NOMO-1 treated with DMSO at 0.1 percent for 48 hours (cell line): ENCODE data around the gene HACD1.
A peak's percentile ranks its signal among the peaks of the same experiment; 100 is the strongest.

Experiments
- DNase-seq: peaks from one replicate; lab custom pipeline; 2025; ENCODE audit not compliant: unreplicated experiment; lab: John Stamatoyannopoulos, UW

The HACD1 gene, protein sequence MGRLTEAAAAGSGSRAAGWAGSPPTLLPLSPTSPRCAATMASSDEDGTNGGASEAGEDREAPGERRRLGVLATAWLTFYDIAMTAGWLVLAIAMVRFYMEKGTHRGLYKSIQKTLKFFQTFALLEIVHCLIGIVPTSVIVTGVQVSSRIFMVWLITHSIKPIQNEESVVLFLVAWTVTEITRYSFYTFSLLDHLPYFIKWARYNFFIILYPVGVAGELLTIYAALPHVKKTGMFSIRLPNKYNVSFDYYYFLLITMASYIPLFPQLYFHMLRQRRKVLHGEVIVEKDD

DNA sequence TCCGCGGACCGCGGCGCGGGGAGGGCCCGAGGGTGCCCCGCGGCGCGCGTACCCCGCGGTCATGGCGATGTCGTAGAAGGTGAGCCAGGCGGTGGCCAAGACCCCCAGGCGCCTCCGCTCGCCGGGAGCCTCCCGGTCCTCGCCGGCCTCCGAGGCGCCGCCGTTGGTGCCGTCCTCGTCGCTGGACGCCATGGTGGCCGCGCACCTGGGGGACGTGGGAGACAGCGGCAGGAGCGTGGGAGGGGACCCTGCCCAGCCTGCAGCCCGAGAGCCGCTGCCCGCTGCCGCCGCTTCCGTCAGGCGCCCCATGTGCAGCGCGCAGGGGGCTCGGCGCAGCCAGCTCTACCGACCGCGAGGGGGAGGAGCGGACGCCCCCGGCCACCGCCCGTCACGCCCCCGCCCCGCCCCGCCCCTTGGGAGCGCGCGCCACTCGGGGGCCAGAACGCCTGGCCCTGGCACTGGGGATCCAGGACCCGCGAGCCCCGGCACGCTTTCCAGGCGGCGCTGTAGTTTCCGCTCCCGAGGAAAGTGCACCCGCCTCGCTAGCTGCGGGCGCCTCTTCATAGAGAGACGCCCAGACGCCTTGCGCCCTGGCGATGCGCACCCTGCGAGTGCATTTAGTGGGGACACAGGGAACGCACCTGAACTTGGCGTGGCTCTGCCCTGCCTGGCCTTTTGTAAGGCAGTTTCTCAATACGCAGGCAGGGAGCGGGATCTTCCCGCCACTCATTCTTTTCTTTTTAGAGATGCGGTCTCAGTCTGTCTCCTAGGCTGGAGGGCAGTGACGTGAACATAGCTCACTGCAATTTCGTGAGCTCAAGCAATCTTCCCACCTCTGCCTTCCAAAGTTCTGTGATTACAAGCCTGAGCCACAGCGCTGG is at the start of gene HACD1:
TSS of gene HACD1 (minus strand) at position 344 of the 881 bp plus-strand sequence. CDS start at position 309, 35 bp downstream.
- DNase-seq = peak; percentile 64

DNA sequence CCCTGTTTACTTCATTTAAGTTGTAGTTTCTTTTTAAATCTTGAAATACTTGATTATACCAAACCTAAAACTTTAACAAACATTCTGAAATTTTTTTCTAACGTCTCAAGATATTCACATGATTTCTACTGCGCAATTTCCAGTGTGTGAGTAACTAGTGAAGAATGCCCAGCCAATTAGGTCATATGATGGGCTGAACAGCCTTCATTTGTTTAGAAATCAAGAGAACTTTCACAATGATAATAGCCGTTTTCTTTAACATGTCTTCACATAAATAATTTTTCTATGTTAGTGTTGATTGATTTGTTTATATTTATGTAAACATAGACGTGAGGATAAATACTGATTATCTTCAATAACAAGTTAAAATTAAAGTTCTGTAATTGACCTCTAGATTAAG is 48.6 kb upstream of the HACD1 start:
- DNase-seq = no peak

DNA sequence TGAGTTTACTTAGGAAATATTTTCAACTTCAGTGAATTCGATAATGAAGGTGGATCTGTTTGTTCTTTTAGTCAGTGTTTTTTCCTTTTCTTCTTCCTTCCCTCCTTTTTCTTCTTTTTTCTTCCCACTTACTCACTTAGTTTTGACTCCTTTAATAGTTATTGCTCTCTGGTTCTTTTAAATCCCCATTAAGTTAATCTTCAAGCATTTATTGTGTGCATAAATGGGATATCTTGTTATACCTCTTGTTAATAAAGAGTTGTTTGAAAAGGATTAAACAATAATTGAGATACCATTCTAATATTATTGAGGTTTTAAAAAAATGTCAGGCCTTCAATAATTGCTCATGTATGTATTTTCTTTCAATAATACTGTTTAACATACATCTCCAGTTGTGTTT is 46.3 kb upstream of the HACD1 start:
- DNase-seq = no peak

DNA sequence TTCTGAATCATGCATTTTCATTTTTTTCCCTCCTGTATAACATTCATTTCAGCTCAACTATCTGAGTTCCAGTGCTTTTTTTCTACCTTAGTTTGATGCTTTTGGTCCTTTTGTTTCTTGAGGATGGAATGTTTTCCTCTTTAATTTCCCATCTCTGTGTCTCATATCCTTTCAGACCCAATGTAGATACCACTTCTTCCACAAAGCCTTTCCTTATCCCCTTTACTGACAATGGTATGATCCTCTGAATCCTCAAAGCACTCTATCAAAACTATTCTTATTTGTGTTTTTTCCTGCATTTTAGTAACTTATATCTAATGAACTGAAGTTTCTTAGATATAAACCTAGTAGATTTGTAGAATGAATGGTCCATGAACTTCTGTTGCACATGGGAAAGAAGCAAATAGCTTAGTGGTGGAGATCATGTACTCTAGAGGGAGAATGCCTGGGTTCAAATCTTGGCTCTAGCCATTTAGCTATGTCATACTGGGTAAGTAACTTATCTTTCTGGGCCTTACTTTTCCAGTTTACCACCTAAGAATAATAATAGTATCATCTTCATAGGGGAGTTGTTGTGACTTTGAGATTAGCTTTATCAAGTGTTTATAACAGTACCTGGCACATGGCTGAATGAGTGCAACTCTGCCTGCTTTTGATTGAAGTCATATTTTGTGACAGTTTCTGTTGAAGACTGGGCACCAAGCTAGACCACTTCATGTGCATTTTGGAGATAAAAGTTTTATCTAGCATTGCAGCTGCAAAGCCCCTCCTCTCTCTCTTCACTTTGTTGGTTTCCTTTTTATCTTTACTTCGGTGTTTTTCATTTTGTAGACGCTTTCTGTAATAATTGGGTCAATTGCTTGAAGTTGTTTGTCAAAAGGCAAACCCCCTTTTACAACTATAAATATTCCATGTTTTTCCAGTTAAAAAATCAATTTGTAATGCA is 45.3 kb upstream of the HACD1 start:
- DNase-seq = no peak

DNA sequence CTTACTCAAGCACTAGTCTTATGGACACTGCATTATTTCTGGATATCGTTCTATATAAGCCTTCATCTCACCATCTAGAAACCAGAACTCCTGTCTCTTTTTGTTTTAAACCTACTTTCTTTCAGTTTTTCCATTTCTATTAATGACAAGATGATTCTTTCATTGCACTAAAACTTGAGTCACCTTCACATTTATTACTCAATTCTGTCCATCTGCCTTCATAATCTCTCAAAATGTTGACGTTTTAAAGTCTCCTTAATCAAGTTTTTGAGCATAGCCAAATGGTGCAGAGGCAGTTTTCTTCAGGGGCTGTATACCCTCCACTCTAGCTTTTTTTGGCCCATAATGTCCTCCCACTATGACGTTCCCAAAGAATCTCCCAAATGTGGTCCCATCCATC is 44.3 kb upstream of the HACD1 start:
- DNase-seq = no peak

DNA sequence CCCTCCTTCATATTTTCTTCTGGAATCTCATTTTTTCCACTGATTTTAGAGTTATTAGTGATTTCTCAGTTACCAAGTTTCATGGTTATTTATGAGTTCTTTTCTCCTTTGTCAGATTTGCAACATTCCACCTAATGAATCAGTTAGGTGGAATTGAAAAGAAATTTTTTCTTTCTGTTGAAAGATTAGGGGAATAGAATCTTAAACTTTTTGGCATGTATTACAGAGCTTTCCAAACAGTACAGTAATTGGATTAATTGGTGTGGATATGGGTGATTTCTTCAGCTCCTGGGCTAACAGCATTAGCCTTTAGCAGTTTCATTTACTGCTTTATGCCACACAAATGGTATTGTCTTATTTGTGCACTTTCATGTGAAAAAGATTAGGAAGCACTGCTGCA is 43.7 kb upstream of the HACD1 start:
- no peak for DNase-seq

DNA sequence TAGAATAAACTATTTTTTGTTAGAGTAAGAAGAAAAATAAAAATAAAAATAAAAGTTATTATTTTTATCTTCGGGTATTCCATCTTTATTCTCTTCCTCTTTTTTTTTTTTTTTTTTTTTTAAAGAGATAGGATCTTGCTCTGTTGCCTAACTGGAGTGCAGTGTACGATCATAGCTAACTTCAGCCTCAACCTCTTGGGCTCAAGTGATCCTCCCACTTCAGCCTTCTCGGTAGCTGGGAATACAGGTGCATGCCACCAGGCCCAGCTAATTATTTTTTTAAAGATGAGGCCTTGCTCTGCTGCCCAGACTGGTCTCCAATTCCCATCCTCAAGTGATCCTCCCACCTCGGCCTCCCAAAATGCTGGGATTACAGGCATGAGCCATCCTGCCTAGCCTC is 42.2 kb upstream of the HACD1 start:
- DNase-seq = no peak

DNA sequence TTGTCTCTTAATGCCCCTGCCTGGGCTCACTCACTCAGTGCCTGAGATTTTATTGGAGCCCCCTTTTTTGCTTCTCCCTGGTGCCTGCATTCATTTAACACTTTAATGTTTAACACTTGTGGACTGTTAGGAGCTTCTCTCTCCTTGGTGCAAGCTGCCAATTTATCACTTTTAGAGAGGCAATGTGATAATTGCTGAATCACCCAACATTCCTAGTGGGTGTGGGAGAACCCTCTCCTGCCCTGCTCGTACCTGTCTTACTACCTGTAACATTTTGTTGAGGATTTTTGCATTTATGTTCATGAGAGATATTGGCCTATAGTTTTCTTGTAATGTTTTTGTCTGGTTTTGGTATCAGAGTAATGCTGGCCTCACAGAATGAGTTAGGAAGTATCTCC is 39.9 kb upstream of the HACD1 start:
- DNase-seq = no peak

DNA sequence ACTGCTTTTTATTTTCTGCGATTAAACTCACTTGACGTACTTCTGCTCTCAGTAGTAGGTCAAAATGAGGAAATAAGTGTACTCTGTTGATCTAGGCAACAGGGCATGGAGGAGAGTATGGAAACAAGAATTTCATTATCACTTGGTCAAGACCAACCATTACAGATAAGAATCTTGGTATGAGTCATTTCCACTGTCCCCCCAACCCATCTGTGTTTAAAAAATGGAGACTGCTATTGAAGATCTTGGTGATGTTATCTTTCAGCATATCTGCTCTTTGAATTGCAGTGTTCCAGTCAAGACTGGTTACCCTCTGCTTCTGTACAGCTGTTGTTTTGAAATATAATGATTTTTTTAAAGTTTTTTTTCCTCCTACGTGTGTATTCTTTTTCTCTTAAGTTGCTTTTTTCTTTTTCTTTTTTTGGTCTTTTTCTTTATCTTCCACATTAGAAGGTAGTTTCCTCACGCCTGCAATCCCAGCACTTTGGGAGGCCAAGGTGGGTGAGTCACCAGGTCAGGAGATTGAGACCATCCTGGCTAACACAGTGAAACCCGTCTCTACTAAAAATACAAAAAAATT is 38.5 kb upstream of the HACD1 start:
- no peak for DNase-seq

DNA sequence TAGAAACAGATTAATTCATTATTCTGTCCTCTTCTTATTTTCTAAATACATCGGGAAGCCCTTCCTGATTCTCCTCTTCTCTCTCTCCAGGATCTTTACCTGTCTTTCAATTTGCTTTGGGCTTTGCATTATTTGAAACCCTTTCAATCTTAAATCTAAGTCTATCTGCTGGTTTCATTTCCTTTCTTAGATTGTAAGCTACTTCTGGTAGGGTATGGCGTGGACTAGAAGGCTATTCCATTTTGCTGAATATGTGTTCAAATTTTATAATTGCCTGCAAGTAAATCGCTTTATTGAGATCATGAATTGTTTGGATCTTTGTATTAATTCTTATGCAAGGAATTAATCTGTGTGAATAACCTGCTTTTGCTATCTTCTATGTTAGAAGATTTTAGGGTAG is 37.8 kb upstream of the HACD1 start:
- no peak for DNase-seq

DNA sequence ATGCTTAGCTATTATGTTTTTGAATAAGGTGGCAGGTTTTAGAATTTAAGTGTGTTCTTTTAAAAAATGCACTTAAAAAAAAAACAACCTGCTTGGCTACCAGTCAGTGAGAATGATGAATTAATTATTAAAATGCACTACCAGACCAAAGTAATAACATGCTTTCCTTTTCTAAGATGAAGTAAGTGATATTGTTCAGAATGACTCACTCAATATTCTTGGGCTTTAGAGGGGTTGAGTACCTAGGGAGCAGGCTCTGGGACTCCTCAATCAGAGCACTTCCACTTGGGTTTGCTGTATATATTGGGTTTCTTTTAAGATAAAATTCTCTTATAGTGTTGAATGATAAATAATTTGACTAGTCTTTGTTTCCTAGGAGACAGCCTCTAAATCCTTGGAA is 35.4 kb upstream of the HACD1 start:
- no peak for DNase-seq

DNA sequence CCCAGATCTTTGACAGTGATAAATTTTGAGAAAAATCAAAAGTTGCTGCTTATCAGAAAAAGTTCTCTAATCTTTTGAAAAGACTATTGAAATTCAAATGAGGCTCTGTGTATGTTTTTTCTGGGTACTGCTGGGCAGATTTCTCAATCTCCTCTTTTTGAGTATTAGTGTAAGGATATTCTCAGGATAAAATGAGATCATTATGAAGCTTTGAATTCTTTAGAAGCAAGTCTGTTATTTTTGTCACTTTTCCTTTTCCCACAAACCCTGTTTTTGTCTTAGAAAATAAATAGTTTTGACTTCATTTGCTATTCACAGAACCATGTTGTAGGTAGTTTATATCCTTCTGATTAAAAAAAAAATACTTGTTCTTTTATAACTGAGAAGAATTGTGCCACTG is 34.7 kb upstream of the HACD1 start:
- DNase-seq = no peak

DNA sequence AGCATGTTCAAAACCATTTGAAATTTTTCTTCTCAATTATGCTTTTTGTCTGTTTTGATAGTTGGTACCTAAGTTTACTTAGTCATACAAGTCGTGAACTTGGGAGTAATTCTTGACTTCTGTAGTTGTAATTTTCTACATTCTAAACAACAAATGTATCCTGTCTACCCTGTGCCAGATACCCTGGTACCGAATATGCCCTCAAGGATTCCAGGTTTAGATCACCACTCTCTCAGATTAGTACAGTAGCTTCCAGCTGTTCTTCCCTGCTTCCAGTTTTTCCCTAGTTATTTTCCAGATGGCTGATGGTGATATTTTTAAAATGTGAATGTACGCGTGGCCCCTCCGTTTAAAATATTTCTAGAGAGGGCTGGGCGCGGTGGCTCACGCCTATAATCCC is 33.2 kb upstream of the HACD1 start:
- DNase-seq = no peak

DNA sequence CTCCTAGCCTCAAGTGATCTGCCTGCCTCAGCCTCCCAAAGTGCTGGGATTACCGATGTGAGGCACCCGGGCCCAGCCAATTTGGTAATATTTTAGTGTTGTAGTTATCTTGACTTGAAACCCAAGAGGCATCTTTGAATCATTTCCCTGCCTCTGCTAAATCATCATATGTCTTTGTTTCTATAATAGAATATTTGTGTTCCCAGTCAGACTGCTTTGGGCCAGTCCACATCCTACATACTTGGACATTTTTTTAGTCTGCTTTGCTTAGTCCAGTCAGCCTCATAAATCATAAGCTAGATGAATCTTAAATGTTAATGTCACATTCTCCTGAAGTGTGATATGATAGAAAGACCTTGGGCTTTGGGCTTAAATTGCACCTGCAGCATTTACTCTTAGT is 32.7 kb upstream of the HACD1 start:
- no peak for DNase-seq

DNA sequence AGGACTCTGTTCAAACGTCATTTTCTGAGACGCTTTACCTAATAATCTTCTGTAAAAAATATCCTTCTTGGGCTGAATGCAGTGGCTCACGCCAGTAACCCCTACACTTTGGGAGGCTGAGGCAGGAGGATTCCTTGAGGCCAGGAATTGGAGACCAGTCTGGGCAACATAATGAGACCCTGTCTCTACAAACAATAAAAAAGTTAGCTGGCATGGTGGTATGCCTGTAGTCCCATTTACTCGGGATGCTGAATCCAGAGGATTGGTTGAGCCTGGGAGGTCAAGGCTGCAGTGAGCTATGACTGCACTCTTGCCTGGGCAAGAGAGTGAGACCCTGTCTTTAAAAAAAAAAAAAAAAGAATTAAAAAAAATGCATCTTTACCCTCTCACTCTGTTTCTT is 31.9 kb upstream of the HACD1 start:
- no peak for DNase-seq

DNA sequence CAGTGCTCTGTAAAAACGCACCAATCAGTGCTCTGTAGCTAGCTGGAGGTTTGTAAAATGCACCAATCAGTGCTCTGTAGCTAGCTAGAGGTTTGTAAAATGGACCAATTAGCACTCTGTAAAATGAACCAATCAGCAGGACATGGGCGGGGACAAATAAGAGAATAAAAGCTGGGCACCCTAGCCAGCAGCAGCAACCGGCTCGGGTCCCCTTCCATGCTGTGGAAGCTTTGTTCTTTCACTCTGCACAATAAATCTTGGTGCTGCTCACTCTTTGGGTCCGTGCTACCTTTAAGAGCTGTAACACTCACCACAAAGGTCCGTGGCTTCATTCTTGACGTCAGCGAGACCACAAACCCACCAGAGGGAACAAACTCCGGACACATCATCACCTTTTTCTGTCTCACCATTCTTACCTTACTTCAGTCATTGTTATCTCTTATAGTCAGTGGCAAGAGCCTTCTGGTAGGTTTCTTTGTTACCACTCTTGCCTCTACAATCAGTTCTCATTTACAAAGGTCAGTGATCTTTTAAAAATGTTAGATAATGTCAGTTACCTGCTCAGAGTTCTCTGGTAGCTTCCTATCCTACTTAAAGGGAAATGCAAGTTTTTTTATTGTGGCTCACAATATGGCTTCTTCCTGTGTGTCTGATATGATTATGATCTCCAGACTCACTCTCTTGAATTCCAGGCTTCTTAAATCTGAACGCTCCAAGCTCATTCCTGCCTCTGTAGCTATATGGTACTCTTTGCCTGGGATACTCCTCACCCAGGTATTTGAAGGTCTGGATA is 31.3 kb upstream of the HACD1 start:
- no peak for DNase-seq

DNA sequence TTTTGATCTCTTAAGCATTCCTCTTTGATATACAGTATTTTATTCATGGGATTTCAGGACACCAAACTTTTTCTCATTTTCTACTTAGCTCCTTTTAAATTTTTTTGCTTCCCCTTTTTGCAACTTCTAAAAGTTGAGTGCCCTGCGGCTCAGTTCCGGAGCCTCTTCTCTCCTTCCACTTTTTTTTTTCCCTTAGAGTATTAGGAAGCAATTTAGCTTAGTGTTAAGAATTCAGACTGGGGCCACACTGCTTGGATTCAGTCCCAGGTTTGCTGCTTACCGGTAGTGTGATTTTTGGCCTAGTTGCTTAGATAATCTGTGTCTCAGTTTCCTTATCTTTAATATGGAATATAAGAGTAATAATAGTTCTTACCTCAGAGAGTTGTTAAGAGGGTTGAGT is 30.2 kb upstream of the HACD1 start:
- peak; percentile 79 for DNase-seq

DNA sequence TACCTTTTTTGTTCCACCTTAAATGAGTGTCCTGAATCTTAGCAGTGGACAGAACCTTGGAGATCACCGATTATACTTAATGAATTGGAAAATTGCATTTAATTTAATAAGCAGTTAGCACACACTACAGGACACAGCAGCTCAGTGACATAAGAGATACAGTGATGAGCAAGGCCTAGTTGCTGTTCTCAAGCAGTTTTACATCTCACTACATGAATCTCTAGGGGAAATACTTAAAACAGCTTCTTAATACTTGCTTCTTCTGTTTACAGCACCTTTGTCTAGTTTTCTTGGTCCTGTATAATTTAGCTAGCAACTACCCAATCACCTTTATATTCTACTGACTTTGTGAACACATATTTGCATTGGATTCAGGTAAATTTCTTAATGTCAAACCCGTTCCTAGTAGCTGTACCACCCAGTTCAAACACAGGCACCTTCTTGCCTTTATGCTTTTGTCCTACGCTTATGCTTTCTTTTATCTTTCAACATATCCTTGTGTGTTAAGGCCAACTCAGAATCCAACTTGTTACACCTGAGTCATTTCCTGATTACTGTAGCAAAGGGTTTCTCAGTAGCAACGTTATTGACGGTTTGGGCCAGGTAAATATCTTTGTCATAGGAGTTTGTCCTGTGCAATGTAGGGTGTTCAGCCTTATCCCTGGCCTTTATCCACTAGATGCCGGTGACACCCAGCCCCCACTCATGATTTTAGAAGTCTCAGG is 28.6 kb upstream of the HACD1 start:
- DNase-seq = peak; percentile 30

DNA sequence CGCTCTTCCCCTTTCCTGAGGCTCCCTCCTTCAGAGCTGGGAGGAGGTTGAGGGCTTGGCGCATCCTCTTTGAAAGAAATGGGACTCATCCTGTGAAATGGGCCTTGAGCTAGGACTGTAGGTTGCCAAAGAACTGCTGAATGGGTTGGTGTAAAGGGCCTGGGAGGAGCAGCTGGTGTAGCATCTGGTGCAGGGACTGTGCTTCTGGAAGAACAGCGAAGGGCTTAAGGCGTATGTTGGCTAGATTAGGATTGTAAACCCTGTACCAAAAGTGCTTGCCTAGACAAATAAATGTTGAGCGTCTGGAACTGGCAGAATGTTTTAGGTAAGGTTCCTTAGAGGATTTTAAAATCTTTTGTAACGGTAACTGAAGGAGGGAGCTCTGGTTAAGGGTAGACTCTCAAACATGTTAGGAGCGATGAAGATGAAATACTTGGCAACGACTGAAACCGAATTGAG is 27.3 kb upstream of the HACD1 start:
- no peak for DNase-seq
